Pulmonary artery endothelial cell (primary cell): ENCODE measurements around the gene TMEM158. TPM values are rescaled to one million over a fixed set of nuclear protein-coding genes. Genes with fewer than 3 reads are reported as not detected.

Experiments used
- total RNA-seq: library from RNA; depleted of rRNA; stranded (reverse); fragments of >200 nt; gene quantifications from 2 replicates; pipeline ENCODE4 v1.2.3, GENCODE V29; 2014

TMEM158 gene
- total RNA-seq, 1 donor from 2014 or later = 6.3 TPM

Other genes with a start within 250 kb of the TMEM158 start
- gene CLEC3B, start 200.0 kb downstream of the TMEM158 start, total RNA-seq = 0.11 and 0.26 TPM in 2 replicates
- 3.7 and 6.6 TPM in 2 replicates for gene CDCP1, start 79.9 kb downstream of the TMEM158 start, total RNA-seq
- gene LARS2, start 162.3 kb upstream of the TMEM158 start, total RNA-seq = 17.9 and 31.0 TPM in 2 replicates